HEK293 (cell line): ENCODE data around the gene LIPJ.

Experiments
- CTCF ChIA-PET: fragments of 350-600 bp; formaldehyde crosslinking; extraction: SDS; loops from one replicate; lab custom pipeline; 2021; ENCODE audit warnings: antibody characterized with exemption; lab: Yijun Ruan, JAX
- POLR2A ChIA-PET: fragments of 300-600 bp; formaldehyde crosslinking; extraction: SDS; loops from one replicate; lab custom pipeline; 2020; ENCODE audit warnings: antibody characterized with exemption, inconsistent platforms; lab: Yijun Ruan, JAX
- H3K27ac ChIP-seq: fragments of 200-500 bp; sonication (Bioruptor generic); 2 replicates; pipeline ENCODE4 v1.5.1; 2014; ENCODE audit warnings: low read depth, low read length, control low read depth, inconsistent platforms; ENCODE audit errors: extremely low read depth
- H3K36me3 ChIP-seq, 2 experiments: fragments of 200-500 bp in 1 of 2; sonication (Bioruptor generic) in 1 of 2; 1 replicate in 1 of 2; 2 replicates in 1 of 2; pipeline ENCODE4 v1.5.1; 2014 to 2017; ENCODE audit warnings: inconsistent platforms in 2 of 2, low read length in 2 of 2; ENCODE audit not compliant: control insufficient read depth in 2 of 2, insufficient read depth in 1 of 2
- H3K4me1 ChIP-seq: fragments of 200-500 bp; sonication (Bioruptor generic); 2 replicates; pipeline ENCODE4 v1.5.1; 2014; ENCODE audit warnings: mild to moderate bottlenecking, low read length, inconsistent platforms; ENCODE audit not compliant: control insufficient read depth, insufficient read depth
- H3K4me3 ChIP-seq: 2 replicates; pipeline ENCODE4 v1.5.1; 2011; ENCODE audit warnings: low read depth, mild to moderate bottlenecking, control low read depth, low read length, moderate library complexity
- H3K9me3 ChIP-seq: fragments of 200-500 bp; sonication (Bioruptor generic); 2 replicates; pipeline ENCODE4 v1.5.1; 2014; ENCODE audit warnings: low read depth, low read length, inconsistent platforms; ENCODE audit not compliant: control insufficient read depth, insufficient read depth
- KLF7 ChIP-seq: fragments of 450-650 bp; formaldehyde crosslinking; IDR thresholded peaks from 2 replicates; pipeline ENCODE4 v1.5.1; 2016; ENCODE audit warnings: missing biosample characterization, missing genetic modification characterization, borderline replicate concordance
- OVOL3 ChIP-seq: fragments of 450-650 bp; formaldehyde crosslinking; IDR thresholded peaks from 2 replicates; pipeline ENCODE4 v1.5.1; 2016; ENCODE audit warnings: missing biosample characterization, missing genetic modification characterization
- PRDM1 ChIP-seq: fragments of 450-650 bp; formaldehyde crosslinking; IDR thresholded peaks from 2 replicates; pipeline ENCODE4; 2016; ENCODE audit warnings: missing biosample characterization, missing genetic modification characterization
- SALL2 ChIP-seq: fragments of 450-650 bp; formaldehyde crosslinking; IDR thresholded peaks from 2 replicates; pipeline ENCODE4 v1.5.0; 2017; ENCODE audit warnings: missing biosample characterization, mild to moderate bottlenecking, missing genetic modification characterization, borderline replicate concordance
- SCRT1 ChIP-seq: fragments of 450-650 bp; formaldehyde crosslinking; IDR thresholded peaks from 2 replicates; pipeline ENCODE4 v1.5.1; 2016; ENCODE audit warnings: missing biosample characterization, missing genetic modification characterization, borderline replicate concordance
- SCRT2 ChIP-seq: fragments of 450-650 bp; formaldehyde crosslinking; IDR thresholded peaks from 2 replicates; pipeline ENCODE4 v1.5.1; 2016; ENCODE audit warnings: missing biosample characterization, missing genetic modification characterization
- ZBTB17 ChIP-seq: fragments of 450-650 bp; formaldehyde crosslinking; IDR thresholded peaks from 2 replicates; pipeline ENCODE4 v1.5.1; 2016; ENCODE audit warnings: missing biosample characterization, missing genetic modification characterization
- ZNF169 ChIP-seq: fragments of 450-650 bp; formaldehyde crosslinking; IDR thresholded peaks from 2 replicates; pipeline ENCODE4 v1.5.1; 2016; ENCODE audit warnings: missing biosample characterization, missing genetic modification characterization
- ZNF214 ChIP-seq: fragments of 450-650 bp; formaldehyde crosslinking; IDR thresholded peaks from 2 replicates; pipeline ENCODE4 v1.5.1; 2017; ENCODE audit warnings: missing biosample characterization, mild to moderate bottlenecking, missing genetic modification characterization, borderline replicate concordance
- ZNF324 ChIP-seq: fragments of 450-650 bp; formaldehyde crosslinking; IDR thresholded peaks from 2 replicates; pipeline ENCODE4 v1.5.1; 2016; ENCODE audit warnings: missing biosample characterization, missing genetic modification characterization
- ZNF529 ChIP-seq: fragments of 450-650 bp; formaldehyde crosslinking; IDR thresholded peaks from 2 replicates; pipeline ENCODE4 v1.5.1; 2017; ENCODE audit warnings: missing genetic modification characterization, missing biosample characterization; ENCODE audit not compliant: insufficient replicate concordance
- ZNF548 ChIP-seq: fragments of 450-650 bp; formaldehyde crosslinking; IDR thresholded peaks from 2 replicates; pipeline ENCODE4 v1.5.1; 2016; ENCODE audit warnings: missing biosample characterization, missing genetic modification characterization
- ZNF558 ChIP-seq: fragments of 450-650 bp; formaldehyde crosslinking; IDR thresholded peaks from 2 replicates; pipeline ENCODE4 v1.5.1; 2016; ENCODE audit warnings: missing biosample characterization, missing genetic modification characterization
- ZNF792 ChIP-seq: fragments of 450-650 bp; formaldehyde crosslinking; IDR thresholded peaks from 2 replicates; pipeline ENCODE4 v1.5.1; 2016; ENCODE audit warnings: missing biosample characterization, missing genetic modification characterization
- TF ChIP-seq, protein P1 (sequence below): fragments of 450-650 bp; formaldehyde crosslinking; IDR thresholded peaks from 2 replicates; pipeline ENCODE4 v1.5.1; 2016; ENCODE audit warnings: missing biosample characterization, missing genetic modification characterization
- TF ChIP-seq, protein P2 (sequence below): fragments of 450-650 bp; formaldehyde crosslinking; IDR thresholded peaks from 2 replicates; pipeline ENCODE4 v1.5.1; 2016; ENCODE audit warnings: missing biosample characterization, missing genetic modification characterization, low read depth
- TF ChIP-seq, protein P3 (sequence below): fragments of 450-650 bp; formaldehyde crosslinking; IDR thresholded peaks from 2 replicates; pipeline ENCODE4 v1.5.1; 2016; ENCODE audit warnings: missing biosample characterization, missing genetic modification characterization, low read depth
- TF ChIP-seq, protein P4 (sequence below): fragments of 450-650 bp; formaldehyde crosslinking; IDR thresholded peaks from 2 replicates; pipeline ENCODE4 v1.5.1; 2016; ENCODE audit warnings: missing biosample characterization, missing genetic modification characterization
- TF ChIP-seq, protein P5 (sequence below): fragments of 450-650 bp; formaldehyde crosslinking; IDR thresholded peaks from 2 replicates; pipeline ENCODE4; 2016; ENCODE audit warnings: missing biosample characterization, missing genetic modification characterization

The LIPJ gene

DNA sequence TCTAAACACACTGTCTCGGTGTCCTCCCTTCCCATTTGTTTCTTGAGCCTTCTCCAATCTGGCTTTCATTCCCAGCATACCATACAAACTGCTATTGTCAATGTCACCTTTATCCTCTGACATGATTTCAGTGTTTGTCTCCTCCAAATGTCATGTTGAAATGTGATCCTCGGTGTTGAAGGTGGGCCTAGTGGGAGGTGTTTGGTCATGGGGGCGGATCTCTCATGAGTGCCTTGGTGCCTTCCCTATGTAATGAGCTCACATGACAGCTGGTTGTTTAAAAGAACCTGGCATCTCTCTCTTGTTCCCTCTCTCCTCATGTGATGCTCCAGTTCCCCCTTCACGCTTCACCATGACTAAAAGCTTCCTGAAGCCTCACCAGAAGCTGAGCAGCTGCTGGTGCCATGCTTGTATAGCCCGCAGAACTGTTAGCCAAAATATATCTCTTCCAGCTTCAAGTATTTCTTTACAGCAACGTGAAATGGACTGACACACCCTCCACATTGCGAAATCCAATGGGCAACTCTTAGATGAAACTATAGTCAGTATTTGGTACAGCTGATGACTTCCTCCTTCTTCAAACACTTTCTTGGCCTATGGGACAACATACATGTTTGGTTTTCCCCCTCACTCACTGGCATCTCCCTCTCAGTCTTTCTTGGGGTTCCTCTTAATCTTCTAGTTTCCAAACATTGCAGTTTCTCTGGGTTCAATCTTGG is 31.2 kb upstream of the LIPJ start (continued):
- TF ChIP-seq, protein P1, sequence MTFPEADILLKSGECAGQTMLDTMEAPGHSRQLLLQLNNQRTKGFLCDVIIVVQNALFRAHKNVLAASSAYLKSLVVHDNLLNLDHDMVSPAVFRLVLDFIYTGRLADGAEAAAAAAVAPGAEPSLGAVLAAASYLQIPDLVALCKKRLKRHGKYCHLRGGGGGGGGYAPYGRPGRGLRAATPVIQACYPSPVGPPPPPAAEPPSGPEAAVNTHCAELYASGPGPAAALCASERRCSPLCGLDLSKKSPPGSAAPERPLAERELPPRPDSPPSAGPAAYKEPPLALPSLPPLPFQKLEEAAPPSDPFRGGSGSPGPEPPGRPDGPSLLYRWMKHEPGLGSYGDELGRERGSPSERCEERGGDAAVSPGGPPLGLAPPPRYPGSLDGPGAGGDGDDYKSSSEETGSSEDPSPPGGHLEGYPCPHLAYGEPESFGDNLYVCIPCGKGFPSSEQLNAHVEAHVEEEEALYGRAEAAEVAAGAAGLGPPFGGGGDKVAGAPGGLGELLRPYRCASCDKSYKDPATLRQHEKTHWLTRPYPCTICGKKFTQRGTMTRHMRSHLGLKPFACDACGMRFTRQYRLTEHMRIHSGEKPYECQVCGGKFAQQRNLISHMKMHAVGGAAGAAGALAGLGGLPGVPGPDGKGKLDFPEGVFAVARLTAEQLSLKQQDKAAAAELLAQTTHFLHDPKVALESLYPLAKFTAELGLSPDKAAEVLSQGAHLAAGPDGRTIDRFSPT: no peak
- TF ChIP-seq ZBTB17 (tag by site-specific recombination) (no peak), ZNF214 (tag by site-specific recombination) (no peak), ZNF792 (tag by site-specific recombination) (no peak), SCRT2 (tag by site-specific recombination) (no peak), ZNF529 (no peak), KLF7 (no peak), PRDM1 (no peak)
- TF ChIP-seq, protein P2, sequence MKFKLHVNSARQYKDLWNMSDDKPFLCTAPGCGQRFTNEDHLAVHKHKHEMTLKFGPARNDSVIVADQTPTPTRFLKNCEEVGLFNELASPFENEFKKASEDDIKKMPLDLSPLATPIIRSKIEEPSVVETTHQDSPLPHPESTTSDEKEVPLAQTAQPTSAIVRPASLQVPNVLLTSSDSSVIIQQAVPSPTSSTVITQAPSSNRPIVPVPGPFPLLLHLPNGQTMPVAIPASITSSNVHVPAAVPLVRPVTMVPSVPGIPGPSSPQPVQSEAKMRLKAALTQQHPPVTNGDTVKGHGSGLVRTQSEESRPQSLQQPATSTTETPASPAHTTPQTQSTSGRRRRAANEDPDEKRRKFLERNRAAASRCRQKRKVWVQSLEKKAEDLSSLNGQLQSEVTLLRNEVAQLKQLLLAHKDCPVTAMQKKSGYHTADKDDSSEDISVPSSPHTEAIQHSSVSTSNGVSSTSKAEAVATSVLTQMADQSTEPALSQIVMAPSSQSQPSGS (tag by site-specific recombination): no peak

DNA sequence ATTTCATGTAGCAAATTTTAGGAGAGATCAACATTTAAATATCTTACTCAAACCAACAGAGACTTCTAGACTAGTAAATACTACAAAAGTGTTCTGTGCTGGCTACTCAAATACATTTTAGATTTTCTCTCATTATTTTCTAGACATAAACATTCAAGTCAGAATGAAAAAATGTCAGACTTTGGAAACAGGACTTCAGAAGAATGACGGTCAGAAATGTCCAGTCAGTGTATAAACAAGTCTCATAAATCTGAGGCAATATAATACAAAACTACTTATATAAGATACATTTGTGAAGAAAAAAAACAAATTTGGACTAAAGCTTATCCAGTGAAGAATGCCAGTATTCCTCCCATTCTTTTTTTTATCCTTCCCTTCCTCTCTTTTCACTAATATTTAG is 29.3 kb upstream of the LIPJ start:
- no peak overlapping the region for H3K27ac ChIP-seq
- no peaks in the 10 kb centered on the region for H3K4me1 ChIP-seq
- POLR2A ChIA-PET: no interaction called here
- CTCF ChIA-PET: interaction anchor here (1.2 kb wide), 1 partner anchor 707 kb away, joined by 3 read pairs; no protein-coding TSS in a partner anchor
- no peak overlapping the region for H3K4me3 ChIP-seq
- no peaks in the 10 kb centered on the region for H3K36me3 ChIP-seq
- H3K9me3 ChIP-seq: no peaks in the 10 kb centered on the region
- TF ChIP-seq ZNF324 (tag by site-specific recombination) (no peak), ZNF558 (tag by site-specific recombination) (no peak), SALL2 (tag by site-specific recombination) (no peak), ZNF792 (tag by site-specific recombination) (no peak), ZNF169 (no peak), SCRT1 (no peak), OVOL3 (tag by site-specific recombination) (no peak), ZNF548 (tag by site-specific recombination) (no peak)
- TF ChIP-seq, protein P3, sequence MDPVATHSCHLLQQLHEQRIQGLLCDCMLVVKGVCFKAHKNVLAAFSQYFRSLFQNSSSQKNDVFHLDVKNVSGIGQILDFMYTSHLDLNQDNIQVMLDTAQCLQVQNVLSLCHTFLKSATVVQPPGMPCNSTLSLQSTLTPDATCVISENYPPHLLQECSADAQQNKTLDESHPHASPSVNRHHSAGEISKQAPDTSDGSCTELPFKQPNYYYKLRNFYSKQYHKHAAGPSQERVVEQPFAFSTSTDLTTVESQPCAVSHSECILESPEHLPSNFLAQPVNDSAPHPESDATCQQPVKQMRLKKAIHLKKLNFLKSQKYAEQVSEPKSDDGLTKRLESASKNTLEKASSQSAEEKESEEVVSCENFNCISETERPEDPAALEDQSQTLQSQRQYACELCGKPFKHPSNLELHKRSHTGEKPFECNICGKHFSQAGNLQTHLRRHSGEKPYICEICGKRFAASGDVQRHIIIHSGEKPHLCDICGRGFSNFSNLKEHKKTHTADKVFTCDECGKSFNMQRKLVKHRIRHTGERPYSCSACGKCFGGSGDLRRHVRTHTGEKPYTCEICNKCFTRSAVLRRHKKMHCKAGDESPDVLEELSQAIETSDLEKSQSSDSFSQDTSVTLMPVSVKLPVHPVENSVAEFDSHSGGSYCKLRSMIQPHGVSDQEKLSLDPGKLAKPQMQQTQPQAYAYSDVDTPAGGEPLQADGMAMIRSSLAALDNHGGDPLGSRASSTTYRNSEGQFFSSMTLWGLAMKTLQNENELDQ (tag by site-specific recombination): no peak
- TF ChIP-seq, protein P4, sequence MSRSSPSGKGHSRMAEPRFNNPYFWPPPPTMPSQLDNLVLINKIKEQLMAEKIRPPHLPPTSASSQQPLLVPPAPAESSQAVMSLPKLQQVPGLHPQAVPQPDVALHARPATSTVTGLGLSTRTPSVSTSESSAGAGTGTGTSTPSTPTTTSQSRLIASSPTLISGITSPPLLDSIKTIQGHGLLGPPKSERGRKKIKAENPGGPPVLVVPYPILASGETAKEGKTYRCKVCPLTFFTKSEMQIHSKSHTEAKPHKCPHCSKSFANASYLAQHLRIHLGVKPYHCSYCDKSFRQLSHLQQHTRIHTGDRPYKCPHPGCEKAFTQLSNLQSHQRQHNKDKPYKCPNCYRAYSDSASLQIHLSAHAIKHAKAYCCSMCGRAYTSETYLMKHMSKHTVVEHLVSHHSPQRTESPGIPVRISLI (tag by site-specific recombination): no peak
- TF ChIP-seq, protein P5, sequence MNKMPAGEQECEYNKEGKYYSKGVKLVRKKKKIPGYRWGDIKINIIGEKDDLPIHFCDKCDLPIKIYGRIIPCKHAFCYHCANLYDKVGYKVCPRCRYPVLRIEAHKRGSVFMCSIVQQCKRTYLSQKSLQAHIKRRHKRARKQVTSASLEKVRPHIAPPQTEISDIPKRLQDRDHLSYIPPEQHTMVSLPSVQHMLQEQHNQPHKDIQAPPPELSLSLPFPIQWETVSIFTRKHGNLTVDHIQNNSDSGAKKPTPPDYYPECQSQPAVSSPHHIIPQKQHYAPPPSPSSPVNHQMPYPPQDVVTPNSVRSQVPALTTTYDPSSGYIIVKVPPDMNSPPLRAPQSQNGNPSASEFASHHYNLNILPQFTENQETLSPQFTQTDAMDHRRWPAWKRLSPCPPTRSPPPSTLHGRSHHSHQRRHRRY (tag by site-specific recombination): no peak
- TF ChIP-seq, protein P2 (tag by site-specific recombination): no peak
